Endodermal cell (in vitro differentiated cells): Measurements from ENCODE around the gene UBE3C. TPM values are rescaled to one million over a fixed set of nuclear protein-coding genes. Genes with fewer than 3 reads are reported as not detected.
"Not testable (repeated sequence)": the region's sequence is repeated elsewhere in the genome, so short reads cannot be mapped to it uniquely, and the experiment has no call there.

Experiments used
- DNase-seq: peaks from one replicate; pipeline ENCODE4 v3.0.0-alpha.2; 2017
- H3K27ac ChIP-seq: 2 replicates; pipeline ENCODE4 v1.5.1; 2013; ENCODE audit warnings: mild to moderate bottlenecking, low read depth, low read length, moderate library complexity
- H3K27me3 ChIP-seq: 2 replicates; pipeline ENCODE4 v1.6.1; 2013; ENCODE audit warnings: mild to moderate bottlenecking, low read length, moderate library complexity; ENCODE audit not compliant: insufficient read depth, control insufficient read depth, poor library complexity, severe bottlenecking
- H3K36me3 ChIP-seq: 2 replicates; pipeline ENCODE4 v1.7.0; 2013; ENCODE audit warnings: mild to moderate bottlenecking, low read length, moderate library complexity; ENCODE audit not compliant: control insufficient read depth, insufficient read depth
- H3K4me1 ChIP-seq: one replicate; pipeline ENCODE4 v1.7.0; 2013; ENCODE audit warnings: low read length; ENCODE audit not compliant: control insufficient read depth, insufficient read depth
- H3K4me3 ChIP-seq: 2 replicates; pipeline ENCODE4 v1.5.1; 2013; ENCODE audit warnings: mild to moderate bottlenecking, low read length, moderate library complexity
- H3K9ac ChIP-seq: 2 replicates; pipeline ENCODE4 v1.6.1; 2013; ENCODE audit warnings: mild to moderate bottlenecking, low read length, moderate library complexity; ENCODE audit not compliant: poor library complexity, severe bottlenecking; ENCODE audit errors: extremely low read depth
- H3K9me3 ChIP-seq: 2 replicates; pipeline ENCODE4 v1.6.1; 2013; ENCODE audit warnings: mild to moderate bottlenecking, low read length, moderate library complexity; ENCODE audit not compliant: control insufficient read depth
- H3K27ac Mint-ChIP-seq: 2 replicates; pipeline ENCODE4 v1.8.0; 2020; ENCODE audit warnings: mixed read lengths
- H3K27me3 Mint-ChIP-seq: 2 replicates; pipeline ENCODE4 v1.8.0; 2021; ENCODE audit warnings: mild to moderate bottlenecking, mixed read lengths; ENCODE audit not compliant: insufficient read depth
- H3K36me3 Mint-ChIP-seq: 2 replicates; pipeline ENCODE4 v1.8.0; 2020; ENCODE audit warnings: low read depth, mixed read lengths
- H3K4me1 Mint-ChIP-seq: 2 replicates; pipeline ENCODE4 v1.8.0; 2020; ENCODE audit warnings: mixed read lengths
- H3K4me3 Mint-ChIP-seq: 2 replicates; pipeline ENCODE4 v1.8.0; 2020; ENCODE audit warnings: mild to moderate bottlenecking, moderate library complexity, mixed read lengths
- H3K9me3 Mint-ChIP-seq: 2 replicates; pipeline ENCODE4 v1.8.0; 2020; ENCODE audit warnings: mild to moderate bottlenecking, mixed read lengths
- WGBS, 2 experiments: methylation state at CpG; one replicate each; pipeline versions ENCODE4 v1.1.5 to v1.1.7; 2013; ENCODE audit warnings: missing lambda C conversion rate in 2 of 2, mixed read lengths in 1 of 2; ENCODE audit not compliant: insufficient coverage in 1 of 2, insufficient read length in 1 of 2; 5-methylcytosine and 5-hydroxymethylcytosine counted together
- total RNA-seq, 2 donors: library from RNA; stranded (reverse); fragmentation: NEBNext Ultra II Directional in 1 of 2; extraction: Animal tissue kit (Norgen Biotek cat#: 25700) in 1 of 2; gene quantifications; 2 replicates in 1 of 2; 3 replicates in 1 of 2; pipeline ENCODE4 v1.2.1, GENCODE V29; 2021
- TF ChIP-seq, protein P1 (sequence below): fragments of 200-600 bp; sonication (generic); conservative IDR thresholded peaks from 2 replicates; pipeline ENCODE4 v1.5.0; 2021; ENCODE audit warnings: antibody characterized with exemption, mild to moderate bottlenecking

Gene UBE3C
- total RNA-seq, 2 donors from 2014 or later, result 53.4 to 55.9 TPM

DNA sequence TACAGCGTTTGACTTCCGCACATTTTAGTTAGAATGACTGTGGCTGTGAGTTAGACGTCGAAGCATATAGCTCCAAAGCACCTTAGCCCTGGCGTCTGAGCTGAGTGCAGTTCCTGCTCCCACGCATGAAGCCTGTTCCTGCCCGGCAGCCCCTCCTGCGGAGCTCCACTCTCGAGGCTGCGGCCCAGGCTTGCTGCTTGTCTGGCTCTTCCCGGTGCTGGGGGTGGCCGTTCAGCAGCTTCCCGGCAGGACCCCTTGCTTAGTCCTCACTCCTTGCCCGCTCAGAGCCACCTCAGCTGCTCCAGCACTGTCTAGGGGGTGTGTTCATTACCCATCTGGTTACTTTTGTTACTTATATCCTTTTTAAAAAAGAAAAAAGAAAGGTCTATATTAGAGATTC is 109.9 kb downstream of the UBE3C start:
- Histone ChIP-seq H3K4me1 (peaks cover 10% of the 10 kb centered on the region), H3K9me3 (no peaks in the 10 kb centered on the region), H3K4me3 (no peak overlapping the region), H3K36me3 (peaks cover 32% of the 10 kb centered on the region), H3K9ac (no peak overlapping the region), H3K27me3 (no peaks in the 10 kb centered on the region), H3K27ac (no peak overlapping the region)
- TF ChIP-seq, protein P1, sequence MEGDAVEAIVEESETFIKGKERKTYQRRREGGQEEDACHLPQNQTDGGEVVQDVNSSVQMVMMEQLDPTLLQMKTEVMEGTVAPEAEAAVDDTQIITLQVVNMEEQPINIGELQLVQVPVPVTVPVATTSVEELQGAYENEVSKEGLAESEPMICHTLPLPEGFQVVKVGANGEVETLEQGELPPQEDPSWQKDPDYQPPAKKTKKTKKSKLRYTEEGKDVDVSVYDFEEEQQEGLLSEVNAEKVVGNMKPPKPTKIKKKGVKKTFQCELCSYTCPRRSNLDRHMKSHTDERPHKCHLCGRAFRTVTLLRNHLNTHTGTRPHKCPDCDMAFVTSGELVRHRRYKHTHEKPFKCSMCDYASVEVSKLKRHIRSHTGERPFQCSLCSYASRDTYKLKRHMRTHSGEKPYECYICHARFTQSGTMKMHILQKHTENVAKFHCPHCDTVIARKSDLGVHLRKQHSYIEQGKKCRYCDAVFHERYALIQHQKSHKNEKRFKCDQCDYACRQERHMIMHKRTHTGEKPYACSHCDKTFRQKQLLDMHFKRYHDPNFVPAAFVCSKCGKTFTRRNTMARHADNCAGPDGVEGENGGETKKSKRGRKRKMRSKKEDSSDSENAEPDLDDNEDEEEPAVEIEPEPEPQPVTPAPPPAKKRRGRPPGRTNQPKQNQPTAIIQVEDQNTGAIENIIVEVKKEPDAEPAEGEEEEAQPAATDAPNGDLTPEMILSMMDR, result no peak
- 96 to 97% methylated on average over 11 to 14 of the region's 14 CpGs for WGBS, 2 experiments
- Mint-ChIP-seq H3K27ac (no peak overlapping the region), H3K4me1 (peaks cover 20% of the 10 kb centered on the region), H3K4me3 (no peak overlapping the region), H3K36me3 (peaks cover 42% of the 10 kb centered on the region), H3K27me3 (no peaks in the 10 kb centered on the region), H3K9me3 (no peaks in the 10 kb centered on the region)
- DNase-seq, result no peak

DNA sequence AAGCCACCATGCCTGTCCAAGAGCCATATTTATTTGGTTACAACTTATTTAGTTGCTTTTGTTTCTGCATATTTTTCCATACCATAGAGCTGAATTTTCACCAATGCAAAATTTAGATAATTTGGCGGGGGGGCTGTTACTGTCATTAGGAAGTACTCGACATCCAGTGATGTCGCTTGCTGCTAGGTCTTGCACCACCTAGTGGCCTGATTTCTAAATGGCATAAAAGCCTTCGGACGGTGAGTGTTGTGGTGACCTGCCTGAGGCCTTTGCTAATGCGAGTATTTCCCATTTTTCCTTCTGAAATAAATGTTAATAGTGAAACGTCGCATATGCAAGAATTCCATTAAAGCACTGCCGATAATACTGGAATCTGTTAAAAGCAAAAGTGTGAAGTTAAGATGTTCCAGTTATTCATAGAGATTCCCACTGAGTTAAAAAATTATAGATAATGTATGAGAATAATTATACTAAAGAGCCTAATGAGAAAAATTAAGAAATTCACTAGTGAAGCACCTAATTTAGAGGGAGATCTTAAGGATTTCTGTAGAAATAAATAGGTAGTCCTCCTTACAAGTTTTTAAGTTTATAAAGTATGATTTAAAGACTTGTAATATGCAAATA is 112.0 kb downstream of the UBE3C start:
- peak; percentile 88 for DNase-seq
- H3K4me1 ChIP-seq, result peaks cover 10% of the 10 kb centered on the region
- 68 to 74% methylated on average over 7 to 9 of the region's 9 CpGs for WGBS, 2 experiments
- Mint-ChIP-seq H3K4me3 (no peak overlapping the region), H3K9me3 (no peaks in the 10 kb centered on the region), H3K27me3 (no peaks in the 10 kb centered on the region), H3K4me1 (peaks cover 20% of the 10 kb centered on the region), H3K27ac (no peak overlapping the region), H3K36me3 (peaks cover 60% of the 10 kb centered on the region)
- no peak overlapping the region for H3K4me3 ChIP-seq
- H3K36me3 ChIP-seq, result peaks cover 52% of the 10 kb centered on the region
- TF ChIP-seq, protein P1, result peak; percentile 92
- H3K9ac ChIP-seq, result no peak overlapping the region
- no peaks in the 10 kb centered on the region for H3K27me3 ChIP-seq
- H3K27ac ChIP-seq, result no peak overlapping the region
- H3K9me3 ChIP-seq, result no peaks in the 10 kb centered on the region

DNA sequence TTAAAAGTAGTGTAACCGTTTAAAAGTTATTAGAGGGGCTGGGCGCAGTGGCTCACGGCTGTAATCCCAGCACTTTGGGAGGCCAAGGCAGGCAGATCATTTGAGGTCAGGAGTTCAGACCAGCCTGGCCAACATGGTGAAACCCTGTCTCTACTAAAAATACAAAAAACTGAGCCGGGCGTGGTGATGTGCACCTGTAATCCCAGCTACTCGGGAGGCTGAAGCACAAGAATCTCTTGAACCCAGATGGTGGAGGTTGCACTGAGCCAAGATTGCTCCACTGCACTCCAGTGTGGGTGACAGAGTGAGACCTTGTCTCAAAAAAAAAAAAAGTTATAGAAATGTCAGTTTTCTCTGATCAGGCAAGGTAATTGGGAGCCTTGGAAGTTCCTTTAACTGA is 113.1 kb downstream of the UBE3C start:
- H3K27ac ChIP-seq, H3K9me3 Mint-ChIP-seq, H3K27ac Mint-ChIP-seq, H3K27me3 Mint-ChIP-seq, DNase-seq, H3K9ac ChIP-seq, H3K27me3 ChIP-seq, H3K4me3 Mint-ChIP-seq, H3K9me3 ChIP-seq, H3K4me3 ChIP-seq: not testable (repeated sequence)
- peaks cover 56% of the 10 kb centered on the region for H3K36me3 ChIP-seq
- Mint-ChIP-seq H3K4me1 (peaks cover 20% of the 10 kb centered on the region), H3K36me3 (peaks cover 62% of the 10 kb centered on the region)
- H3K4me1 ChIP-seq, result peaks cover 10% of the 10 kb centered on the region
- 87 to 95% methylated on average over 3 to 6 of the region's 6 CpGs for WGBS, 2 experiments

DNA sequence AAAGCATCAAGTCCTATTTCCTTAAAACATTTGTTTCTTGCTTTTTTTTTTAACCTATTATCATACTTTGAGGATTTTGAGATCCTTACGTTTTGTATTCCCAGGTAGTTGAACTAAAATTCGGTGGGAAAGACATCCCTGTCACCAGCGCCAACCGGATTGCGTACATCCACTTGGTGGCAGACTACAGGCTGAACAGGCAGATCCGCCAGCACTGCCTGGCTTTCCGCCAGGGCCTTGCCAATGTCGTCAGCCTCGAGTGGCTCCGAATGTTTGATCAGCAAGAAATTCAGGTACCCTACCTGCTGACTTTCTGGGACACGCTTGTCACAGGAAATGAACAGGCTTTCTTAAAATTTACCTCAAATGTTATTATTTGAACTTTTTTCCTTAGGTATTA is 115.1 kb downstream of the UBE3C start:
- peaks cover 20% of the 10 kb centered on the region for H3K4me1 Mint-ChIP-seq
- H3K27me3 Mint-ChIP-seq, result no peaks in the 10 kb centered on the region
- Histone ChIP-seq H3K4me3 (no peak overlapping the region), H3K4me1 (peaks cover 10% of the 10 kb centered on the region), H3K9ac (no peak overlapping the region), H3K9me3 (no peaks in the 10 kb centered on the region), H3K27ac (no peak overlapping the region), H3K36me3 (peaks cover 62% of the 10 kb centered on the region), H3K27me3 (no peaks in the 10 kb centered on the region)
- H3K27ac Mint-ChIP-seq, result no peak overlapping the region
- TF ChIP-seq, protein P1, result no peak
- peak; percentile 38 for DNase-seq
- H3K4me3 Mint-ChIP-seq, result no peak overlapping the region
- H3K9me3 Mint-ChIP-seq, result no peaks in the 10 kb centered on the region
- 97% methylated on average over 11 of the region's 11 CpGs for WGBS, 2 experiments
- peaks cover 66% of the 10 kb centered on the region for H3K36me3 Mint-ChIP-seq

DNA sequence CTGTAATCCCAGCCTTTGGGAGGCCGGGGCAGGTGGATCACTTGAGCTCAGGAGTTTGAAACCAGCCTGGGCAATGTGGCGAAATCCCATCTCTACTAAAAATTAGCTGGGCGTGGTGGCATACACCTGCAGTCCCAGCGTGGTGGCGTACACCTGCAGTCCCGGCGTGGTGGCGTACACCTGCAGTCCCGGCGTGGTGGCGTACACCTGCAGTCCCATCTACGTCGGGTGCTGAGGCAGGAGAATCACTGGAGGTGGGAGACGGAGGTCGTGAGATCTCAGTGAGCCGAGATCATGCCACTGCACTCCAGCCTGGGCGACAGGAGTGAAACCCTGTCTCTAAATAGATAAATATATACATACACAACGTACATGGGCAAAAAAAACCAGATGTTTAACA is 116.1 kb downstream of the UBE3C start:
- Histone ChIP-seq H3K4me1 (peaks cover 10% of the 10 kb centered on the region), H3K36me3 (peaks cover 64% of the 10 kb centered on the region)
- H3K4me3 ChIP-seq, H3K27me3 ChIP-seq, DNase-seq, H3K4me3 Mint-ChIP-seq, H3K27me3 Mint-ChIP-seq, H3K27ac ChIP-seq, H3K9me3 Mint-ChIP-seq, H3K9me3 ChIP-seq, H3K9ac ChIP-seq, H3K27ac Mint-ChIP-seq: not testable (repeated sequence)
- 96 to 97% methylated on average over 16 to 18 of the region's 18 CpGs for WGBS, 2 experiments
- Mint-ChIP-seq H3K4me1 (peaks cover 20% of the 10 kb centered on the region), H3K36me3 (peaks cover 66% of the 10 kb centered on the region)
